Calu3 (cell line): ENCODE results near the gene PRSS35. TPM values are rescaled to one million over a fixed set of nuclear protein-coding genes. Genes with fewer than 3 reads are reported as not detected.

Experiments used
- BruUV-seq: library from RNA; stranded (reverse); fragments of 400-500 nt; replicated peaks from 2 replicates; lab custom pipeline; 2021; lab: Mats Ljungman, UMichigan
- CTCF ChIA-PET: fragments of 300-600 bp; sonication (Branson Sonifier 250); formaldehyde crosslinking; loops from one replicate; lab custom pipeline; 2022; ENCODE audit warnings: antibody characterized with exemption; lab: Charles Lee
- DNase-seq: peaks from one replicate; pipeline ENCODE4 v3.0.0; 2022
- H3K27ac Mint-ChIP-seq: one replicate; pipeline ENCODE4 v1.8.0; 2022; ENCODE audit warnings: mixed read lengths; ENCODE audit not compliant: unreplicated experiment
- H3K27me3 Mint-ChIP-seq: one replicate; pipeline ENCODE4 v1.8.0; 2022; ENCODE audit warnings: mixed read lengths; ENCODE audit not compliant: unreplicated experiment
- H3K36me3 Mint-ChIP-seq: one replicate; pipeline ENCODE4 v1.8.0; 2022; ENCODE audit warnings: mild to moderate bottlenecking, moderate library complexity, mixed read lengths; ENCODE audit not compliant: insufficient read depth, unreplicated experiment
- H3K4me1 Mint-ChIP-seq: one replicate; pipeline ENCODE4 v1.8.0; 2022; ENCODE audit warnings: mild to moderate bottlenecking, low read depth, mixed read lengths; ENCODE audit not compliant: unreplicated experiment
- H3K4me3 Mint-ChIP-seq: one replicate; pipeline ENCODE4 v1.8.0; 2022; ENCODE audit warnings: mild to moderate bottlenecking, low read depth, moderate library complexity, mixed read lengths; ENCODE audit not compliant: unreplicated experiment
- H3K9me3 Mint-ChIP-seq: one replicate; pipeline ENCODE4 v1.8.0; 2022; ENCODE audit warnings: low read depth, mixed read lengths; ENCODE audit not compliant: unreplicated experiment
- CTCF ChIP-seq: fragments of 200-600 bp; IDR thresholded peaks from one replicate; pipeline ENCODE4 v1.8.0; 2022; ENCODE audit warnings: antibody characterized with exemption; ENCODE audit not compliant: unreplicated experiment
- intact Hi-C: fragments of 100-400 bp; cut with micrococcal nuclease; formaldehyde crosslinking; loops from one replicate; pipeline ENCODE4 v1.10.0; 2022; ENCODE audit not compliant: unreplicated experiment
- total RNA-seq: library from RNA; stranded (reverse); gene quantifications from 2 replicates; pipeline ENCODE4 v1.2.3, GENCODE V29; 2022

Gene PRSS35
- total RNA-seq, 1 experiment from 2014 or later = not detected

GRCh38 chr6:83509441-83509840 is 2.9 kb upstream of the PRSS35 start:
- Mint-ChIP-seq H3K27ac (no peak overlapping the region), H3K27me3 (no peaks in the 10 kb centered on the region), H3K36me3 (peaks cover 9% of the 10 kb centered on the region), H3K4me1 (no peaks in the 10 kb centered on the region), H3K4me3 (no peak overlapping the region), H3K9me3 (no peaks in the 10 kb centered on the region)
- CTCF ChIA-PET = no interaction called here
- TF ChIP-seq CTCF = no peak
- no TSS peak for BruUV-seq
- DNase-seq = no peak
- intact Hi-C loops = no loop called here

GRCh38 chr6:83510791-83511190 is 1.5 kb upstream of the PRSS35 start:
- no peak for TF ChIP-seq CTCF
- no TSS peak for BruUV-seq
- Mint-ChIP-seq H3K27ac (no peak overlapping the region), H3K4me1 (no peaks in the 10 kb centered on the region), H3K9me3 (no peaks in the 10 kb centered on the region), H3K36me3 (peaks cover 9% of the 10 kb centered on the region), H3K27me3 (no peaks in the 10 kb centered on the region), H3K4me3 (no peak overlapping the region)
- intact Hi-C loops = no loop called here
- CTCF ChIA-PET = interaction anchor here (0.6 kb wide), 1 partner anchor 22 kb away, joined by 3 read pairs; no protein-coding TSS in a partner anchor
- no peak for DNase-seq

- peak overlapping the region; percentile 68 for H3K4me3 Mint-ChIP-seq
Measured at GRCh38 chr6:83511266-83511665, 1.1 kb upstream of the PRSS35 start.

GRCh38 chr6:83514466-83514865 is 2.1 kb downstream of the PRSS35 start:
- Mint-ChIP-seq H3K9me3 (no peaks in the 10 kb centered on the region), H3K4me1 (no peaks in the 10 kb centered on the region), H3K27me3 (no peaks in the 10 kb centered on the region), H3K27ac (no peak overlapping the region), H3K36me3 (peaks cover 9% of the 10 kb centered on the region), H3K4me3 (no peak overlapping the region)
- no peak for DNase-seq
- intact Hi-C loops = loop anchor here (2.0 kb wide), 1 partner anchor 448 kb away; the partner anchor contains the start of gene DOP1A
- CTCF ChIA-PET = interaction anchor here (0.8 to 2.7 kb wide), 4 partner anchors 96 to 447 kb away, joined by 3 to 15 read pairs (median 4); partner anchors contain the start of gene DOP1A
- BruUV-seq = no TSS peak
- TF ChIP-seq CTCF = no peak

More at GRCh38 chr6:83511266-83511665, 1.1 kb upstream of the PRSS35 start:
- no TSS peak for BruUV-seq
- TF ChIP-seq CTCF = no peak
- H3K4me1 Mint-ChIP-seq = no peaks in the 10 kb centered on the region
- intact Hi-C loops = no loop called here
- peaks cover 9% of the 10 kb centered on the region for H3K36me3 Mint-ChIP-seq
- H3K27me3 Mint-ChIP-seq = no peaks in the 10 kb centered on the region
- no peaks in the 10 kb centered on the region for H3K9me3 Mint-ChIP-seq
- CTCF ChIA-PET = interaction anchor here (0.6 to 1.3 kb wide), 2 partner anchors 21 to 92 kb away, joined by 3 to 4 read pairs; no protein-coding TSS in a partner anchor
- DNase-seq = no peak
- no peak overlapping the region for H3K27ac Mint-ChIP-seq
